ENCODE data around the gene BCCIP. TPM values are rescaled to one million over a fixed set of nuclear protein-coding genes. Genes with fewer than 3 reads are reported as not detected.

Gene BCCIP
- total and polyA plus RNA-seq, 4 donors, result 21.9 to 44.1 (median 31.2) TPM

DNA sequence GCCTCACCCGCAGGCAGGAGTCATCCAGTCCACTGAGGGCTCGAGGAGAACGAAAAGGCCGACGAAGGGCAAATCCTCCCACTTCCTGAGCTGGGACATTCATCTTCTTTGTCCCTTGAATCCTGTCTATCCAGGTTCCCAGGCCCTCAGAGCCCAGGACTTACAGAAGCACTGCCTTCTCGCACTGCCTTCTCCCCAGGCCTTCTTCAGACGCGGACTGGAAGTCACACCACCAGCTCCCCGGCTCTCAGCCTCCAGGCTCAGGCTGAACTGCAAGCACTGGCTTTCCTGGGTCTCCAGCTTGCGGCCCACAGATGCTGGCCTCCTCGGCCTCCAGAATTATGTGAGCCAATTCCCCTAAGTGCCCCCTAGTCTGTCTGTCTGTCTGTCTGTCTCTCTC lies 41.3 kb upstream of the BCCIP start:
- TF ChIP-seq, protein P1, sequence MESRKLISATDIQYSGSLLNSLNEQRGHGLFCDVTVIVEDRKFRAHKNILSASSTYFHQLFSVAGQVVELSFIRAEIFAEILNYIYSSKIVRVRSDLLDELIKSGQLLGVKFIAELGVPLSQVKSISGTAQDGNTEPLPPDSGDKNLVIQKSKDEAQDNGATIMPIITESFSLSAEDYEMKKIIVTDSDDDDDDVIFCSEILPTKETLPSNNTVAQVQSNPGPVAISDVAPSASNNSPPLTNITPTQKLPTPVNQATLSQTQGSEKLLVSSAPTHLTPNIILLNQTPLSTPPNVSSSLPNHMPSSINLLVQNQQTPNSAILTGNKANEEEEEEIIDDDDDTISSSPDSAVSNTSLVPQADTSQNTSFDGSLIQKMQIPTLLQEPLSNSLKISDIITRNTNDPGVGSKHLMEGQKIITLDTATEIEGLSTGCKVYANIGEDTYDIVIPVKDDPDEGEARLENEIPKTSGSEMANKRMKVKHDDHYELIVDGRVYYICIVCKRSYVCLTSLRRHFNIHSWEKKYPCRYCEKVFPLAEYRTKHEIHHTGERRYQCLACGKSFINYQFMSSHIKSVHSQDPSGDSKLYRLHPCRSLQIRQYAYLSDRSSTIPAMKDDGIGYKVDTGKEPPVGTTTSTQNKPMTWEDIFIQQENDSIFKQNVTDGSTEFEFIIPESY (IDR thresholded peaks at IDR 0.05), result no peak
- TF ChIP-seq SP1 (IDR thresholded peaks at IDR 0.05) (no peak), GABPA (IDR thresholded peaks at IDR 0.05 in 1 of 2, conservative IDR thresholded peaks at IDR 0.05 in 1 of 2) (no peak), FOXA2 (IDR thresholded peaks at IDR 0.05) (no peak), JUND (IDR thresholded peaks at IDR 0.05) (no peak), RXRA (IDR thresholded peaks at IDR 0.05) (no peak), NR2F2 (IDR thresholded peaks at IDR 0.05) (no peak), HNF4A (conservative IDR thresholded peaks at IDR 0.05) (no peak), TAF1 (conservative IDR thresholded peaks at IDR 0.05) (no peak), YY1 (IDR thresholded peaks at IDR 0.05) (no peak), FOXA1 (IDR thresholded peaks at IDR 0.05) (no peak), RAD21 (IDR thresholded peaks at IDR 0.05) (no peak), EGR1 (IDR thresholded peaks at IDR 0.05; ENCODE audit: low read depth in 2 of 2) (no peak), REST (IDR thresholded peaks at IDR 0.05) (no peak)
- TF ChIP-seq, protein P2, sequence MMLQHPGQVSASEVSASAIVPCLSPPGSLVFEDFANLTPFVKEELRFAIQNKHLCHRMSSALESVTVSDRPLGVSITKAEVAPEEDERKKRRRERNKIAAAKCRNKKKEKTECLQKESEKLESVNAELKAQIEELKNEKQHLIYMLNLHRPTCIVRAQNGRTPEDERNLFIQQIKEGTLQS (IDR thresholded peaks at IDR 0.05), result no peak
- TF ChIP-seq, protein P3, sequence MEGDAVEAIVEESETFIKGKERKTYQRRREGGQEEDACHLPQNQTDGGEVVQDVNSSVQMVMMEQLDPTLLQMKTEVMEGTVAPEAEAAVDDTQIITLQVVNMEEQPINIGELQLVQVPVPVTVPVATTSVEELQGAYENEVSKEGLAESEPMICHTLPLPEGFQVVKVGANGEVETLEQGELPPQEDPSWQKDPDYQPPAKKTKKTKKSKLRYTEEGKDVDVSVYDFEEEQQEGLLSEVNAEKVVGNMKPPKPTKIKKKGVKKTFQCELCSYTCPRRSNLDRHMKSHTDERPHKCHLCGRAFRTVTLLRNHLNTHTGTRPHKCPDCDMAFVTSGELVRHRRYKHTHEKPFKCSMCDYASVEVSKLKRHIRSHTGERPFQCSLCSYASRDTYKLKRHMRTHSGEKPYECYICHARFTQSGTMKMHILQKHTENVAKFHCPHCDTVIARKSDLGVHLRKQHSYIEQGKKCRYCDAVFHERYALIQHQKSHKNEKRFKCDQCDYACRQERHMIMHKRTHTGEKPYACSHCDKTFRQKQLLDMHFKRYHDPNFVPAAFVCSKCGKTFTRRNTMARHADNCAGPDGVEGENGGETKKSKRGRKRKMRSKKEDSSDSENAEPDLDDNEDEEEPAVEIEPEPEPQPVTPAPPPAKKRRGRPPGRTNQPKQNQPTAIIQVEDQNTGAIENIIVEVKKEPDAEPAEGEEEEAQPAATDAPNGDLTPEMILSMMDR (IDR thresholded peaks at IDR 0.05; ENCODE audit: low read depth, low read length, missing input control), result no peak
- no peak overlapping the region for H3K9ac ChIP-seq (ENCODE audit: low read depth in 1 of 2, low read length in 2 of 2)
- peaks cover 0 to 3% (median 1%) of the 10 kb centered on the region in 4 donors for H3K36me3 ChIP-seq (ENCODE audit: control insufficient read depth in 4 of 4, insufficient read depth in 3 of 4, low read depth in 1 of 4, low read length in 3 of 4)
- 88% methylated on average over 11 of the region's 11 CpGs for WGBS
- no peak overlapping the region for H3K4me3 ChIP-seq (ENCODE audit: low read depth in 1 of 3, low read length in 3 of 3)
- no peaks in the 10 kb centered on the region for H3K4me1 ChIP-seq (ENCODE audit: control insufficient read depth in 4 of 4, insufficient read depth in 4 of 4, low read length in 3 of 4)
- DNase-seq (ENCODE audit: low spot score), result no peak
- H3K27ac ChIP-seq (ENCODE audit: low read depth in 1 of 2, low read length in 2 of 2), result no peak overlapping the region
- H3K27me3 ChIP-seq (ENCODE audit: control insufficient read depth in 4 of 4, insufficient read depth in 4 of 4, low read length in 3 of 4), result no peaks in the 10 kb centered on the region
- no peaks in the 10 kb centered on the region for H3K9me3 ChIP-seq (ENCODE audit: control insufficient read depth in 4 of 4, low read length in 3 of 4)

- DNase-seq (ENCODE audit: low spot score), result no peak
- Histone ChIP-seq H3K9ac (ENCODE audit: low read depth in 1 of 2, low read length in 2 of 2) (no peak overlapping the region), H3K27ac (ENCODE audit: low read depth in 1 of 2, low read length in 2 of 2) (no peak overlapping the region), H3K36me3 (ENCODE audit: control insufficient read depth in 4 of 4, insufficient read depth in 3 of 4, low read depth in 1 of 4, low read length in 3 of 4) (peaks cover 0 to 3% (median 1%) of the 10 kb centered on the region in 4 donors), H3K9me3 (ENCODE audit: control insufficient read depth in 4 of 4, low read length in 3 of 4) (no peaks in the 10 kb centered on the region), H3K4me1 (ENCODE audit: control insufficient read depth in 4 of 4, insufficient read depth in 4 of 4, low read length in 3 of 4) (no peaks in the 10 kb centered on the region), H3K27me3 (ENCODE audit: control insufficient read depth in 4 of 4, insufficient read depth in 4 of 4, low read length in 3 of 4) (no peaks in the 10 kb centered on the region), H3K4me3 (ENCODE audit: low read depth in 1 of 3, low read length in 3 of 3) (no peak overlapping the region)
- 93% methylated on average over 11 of the region's 11 CpGs for WGBS
- TF ChIP-seq REST (IDR thresholded peaks at IDR 0.05), result no peak
- TF ChIP-seq, protein P1 (IDR thresholded peaks at IDR 0.05), result no peak
Measured at GRCh38 chr10:125782616-125783015, 40.7 kb upstream of the BCCIP start.

Measured in liver (tissue), 9 donors.